H1 (cell line): ENCODE results near the gene NARS2. TPM values are rescaled to one million over a fixed set of nuclear protein-coding genes. Genes with fewer than 3 reads are reported as not detected.

ENCODE experiments used
- CTCF ChIA-PET: fragments of 300-600 bp; sonication (Branson Sonifier 250); formaldehyde crosslinking; loops from one replicate; lab custom pipeline; 2021; ENCODE audit not compliant: partially characterized antibody; lab: Charles Lee
- POLR2A ChIA-PET: fragments of 300-600 bp; sonication (Branson Sonifier 250); formaldehyde crosslinking; loops from one replicate; lab custom pipeline; 2021; ENCODE audit warnings: inconsistent platforms; ENCODE audit not compliant: partially characterized antibody; lab: Charles Lee
- DNase-seq, 2 experiments: peaks; one replicate each; pipeline versions ENCODE4 v3.0.0 to v3.0.0-alpha.2; 2010 to 2022; ENCODE audit warnings: low spot score in 2 of 2, low read depth in 1 of 2, mixed read lengths in 1 of 2
- FAIRE-seq: peaks from 2 replicates; lab custom pipeline; 2011; peaks lifted over from hg19 to GRCh38; lab: Jason Lieb, UNC
- H2AFZ ChIP-seq: 2 replicates; pipeline ENCODE4 v1.8.1; 2012; ENCODE audit warnings: low read length, inconsistent platforms
- H2AK5ac ChIP-seq: 2 replicates; pipeline ENCODE4 v1.6.1; 2013; ENCODE audit warnings: low read depth, low read length
- H2BK120ac ChIP-seq: replicated peaks from 2 replicates; pipeline ENCODE3; 2013; ENCODE audit warnings: low read depth, low read length, inconsistent platforms
- H2BK12ac ChIP-seq: 2 replicates; pipeline ENCODE4 v1.6.1; 2013; ENCODE audit warnings: low read depth, low read length
- H2BK15ac ChIP-seq: 2 replicates; pipeline ENCODE4 v1.6.1; 2013; ENCODE audit warnings: low read length
- H2BK20ac ChIP-seq: 2 replicates; pipeline ENCODE4 v1.6.1; 2013; ENCODE audit warnings: low read length
- H2BK5ac ChIP-seq: 2 replicates; pipeline ENCODE4 v1.6.1; 2013; ENCODE audit warnings: low read depth, low read length
- H3K14ac ChIP-seq: 2 replicates; pipeline ENCODE4 v1.6.1; 2013; ENCODE audit warnings: inconsistent platforms; ENCODE audit not compliant: insufficient read length
- H3K18ac ChIP-seq: 2 replicates; pipeline ENCODE4 v1.6.1; 2013; ENCODE audit warnings: low read length; ENCODE audit errors: extremely low read depth
- H3K23ac ChIP-seq: 2 replicates; pipeline ENCODE4 v1.6.1; 2013; ENCODE audit warnings: inconsistent platforms; ENCODE audit not compliant: insufficient read length
- H3K23me2 ChIP-seq: 2 replicates; pipeline ENCODE4 v1.6.1; 2013; ENCODE audit warnings: low read depth, low read length
- H3K27ac ChIP-seq: 2 replicates; pipeline ENCODE4 v1.6.1; 2011; ENCODE audit warnings: low read depth, low read length, inconsistent platforms
- H3K27me3 ChIP-seq, 4 experiments: replicated peaks in 1 of 4; 1 replicate in 1 of 4; 2 replicates in 3 of 4; pipeline versions ENCODE4 v1.6.1 to v1.8.1; 2011 to 2013; ENCODE audit warnings: low read length in 3 of 4, mild to moderate bottlenecking in 3 of 4, inconsistent platforms in 2 of 4, mixed read lengths in 2 of 4, moderate library complexity in 1 of 4; ENCODE audit not compliant: control insufficient read depth in 3 of 4, insufficient read depth in 3 of 4; ENCODE audit errors: extremely low read depth in 1 of 4
- H3K36me3 ChIP-seq, 4 experiments: 2 replicates each; pipeline versions ENCODE4 v1.6.1 to v1.8.1; 2011 to 2013; ENCODE audit warnings: mild to moderate bottlenecking in 4 of 4, low read length in 3 of 4, moderate library complexity in 2 of 4, control low read depth in 1 of 4, inconsistent platforms in 1 of 4; ENCODE audit not compliant: insufficient read depth in 4 of 4, control insufficient read depth in 2 of 4
- H3K4ac ChIP-seq: replicated peaks from 2 replicates; pipeline ENCODE3; 2013; ENCODE audit warnings: low read length, low read depth, mixed read lengths, inconsistent platforms; ENCODE audit not compliant: insufficient read length
- H3K4me1 ChIP-seq, 4 experiments: replicated peaks in 1 of 4; 1 replicate in 1 of 4; 2 replicates in 3 of 4; pipeline versions ENCODE4 v1.6.1 to v1.8.1; 2011 to 2013; ENCODE audit warnings: low read length in 3 of 4, inconsistent platforms in 2 of 4, mixed read lengths in 1 of 4; ENCODE audit not compliant: insufficient read depth in 4 of 4, control insufficient read depth in 3 of 4
- H3K4me2 ChIP-seq, 2 experiments: 2 replicates each; pipeline versions ENCODE4 v1.6.1 to v1.8.1; 2011 to 2013; ENCODE audit warnings: low read depth in 2 of 2, low read length in 2 of 2, control low read depth in 1 of 2, inconsistent platforms in 1 of 2, mild to moderate bottlenecking in 1 of 2; ENCODE audit not compliant: insufficient read depth in 1 of 2
- H3K4me3 ChIP-seq, 4 experiments: fragments of 200-600, 300-600 bp in 1 of 4; sonication (generic), shearing (Covaris generic), sonication (Bioruptor Twin) in 1 of 4; 2 replicates each; pipeline versions ENCODE4 v1.5.1 to v1.8.1; 2011 to 2016; ENCODE audit warnings: low read length in 4 of 4, low read depth in 3 of 4, control low read depth in 2 of 4, inconsistent platforms in 2 of 4, mild to moderate bottlenecking in 2 of 4, mixed read lengths in 1 of 4, moderate library complexity in 1 of 4; ENCODE audit not compliant: insufficient read depth in 2 of 4; ENCODE audit errors: extremely low read depth in 1 of 4
- H3K56ac ChIP-seq: replicated peaks from 2 replicates; pipeline ENCODE3; 2013; ENCODE audit warnings: low read depth, mild to moderate bottlenecking, mixed read lengths, low read length, inconsistent platforms; ENCODE audit not compliant: insufficient read length
- H3K79me1 ChIP-seq: 2 replicates; pipeline ENCODE4 v1.6.1; 2013; ENCODE audit warnings: low read depth, low read length, control low read depth
- H3K79me2 ChIP-seq, 2 experiments: 2 replicates each; pipeline versions ENCODE4 v1.6.1 to v1.8.1; 2012 to 2013; ENCODE audit warnings: low read length in 2 of 2, mild to moderate bottlenecking in 2 of 2, inconsistent platforms in 1 of 2; ENCODE audit not compliant: insufficient read depth in 2 of 2, control insufficient read depth in 1 of 2
- H3K9ac ChIP-seq, 4 experiments: replicated peaks in 1 of 4; 1 replicate in 1 of 4; 2 replicates in 3 of 4; pipeline versions ENCODE4 v1.6.1 to v1.8.1; 2011 to 2013; ENCODE audit warnings: low read depth in 3 of 4, low read length in 3 of 4, control low read depth in 2 of 4, mild to moderate bottlenecking in 2 of 4, moderate library complexity in 2 of 4, inconsistent platforms in 1 of 4; ENCODE audit errors: extremely low read depth in 1 of 4
- H3K9me3 ChIP-seq, 2 experiments: 2 replicates each; pipeline versions ENCODE4 v1.6.1 to v1.8.1; 2012 to 2013; ENCODE audit warnings: mild to moderate bottlenecking in 2 of 2, moderate library complexity in 2 of 2, control low read depth in 1 of 2, inconsistent platforms in 1 of 2, low read depth in 1 of 2, low read length in 1 of 2, mixed read lengths in 1 of 2; ENCODE audit not compliant: insufficient read depth in 2 of 2
- H4K20me1 ChIP-seq, 2 experiments: replicated peaks in 1 of 2; 2 replicates each; pipeline versions ENCODE3 to v1.8.1; 2011 to 2013; ENCODE audit warnings: inconsistent platforms in 2 of 2, low read length in 2 of 2, mild to moderate bottlenecking in 1 of 2; ENCODE audit not compliant: insufficient read depth in 2 of 2, control insufficient read depth in 1 of 2
- H4K5ac ChIP-seq: 2 replicates; pipeline ENCODE4 v1.6.1; 2013; ENCODE audit warnings: low read length, low read depth, mixed read lengths, inconsistent platforms; ENCODE audit not compliant: insufficient read length
- H4K8ac ChIP-seq: 2 replicates; pipeline ENCODE4 v1.8.0; 2013; ENCODE audit warnings: mild to moderate bottlenecking, moderate library complexity, low read length, inconsistent platforms; ENCODE audit not compliant: insufficient read depth; ENCODE audit errors: extremely low read depth
- H4K91ac ChIP-seq: replicated peaks from 2 replicates; pipeline ENCODE3; 2013; ENCODE audit warnings: low read length, mixed read lengths, inconsistent platforms; ENCODE audit not compliant: insufficient read length
- CEBPB ChIP-seq: IDR thresholded peaks from 2 replicates; pipeline ENCODE4 v1.6.1; 2012; ENCODE audit warnings: low read depth, low read length
- FOSL1 ChIP-seq: IDR thresholded peaks from 2 replicates; pipeline ENCODE4 v1.6.1; 2011; ENCODE audit warnings: mild to moderate bottlenecking, low read depth, low read length, moderate library complexity; ENCODE audit not compliant: insufficient read depth
- HDAC2 ChIP-seq, 2 experiments: fragments of 300-600 bp in 1 of 2; sonication (generic) in 1 of 2; IDR thresholded peaks; 2 replicates each; pipeline ENCODE4 v1.6.1; 2011 to 2012; ENCODE audit warnings: low read depth in 2 of 2, low read length in 2 of 2, mild to moderate bottlenecking in 2 of 2, moderate library complexity in 2 of 2, borderline replicate concordance in 1 of 2, inconsistent platforms in 1 of 2
- POLR2AphosphoS5 ChIP-seq: IDR thresholded peaks from 2 replicates; pipeline ENCODE4 v1.6.1; 2011; ENCODE audit warnings: low read depth, low read length
- RFX5 ChIP-seq: IDR thresholded peaks from 2 replicates; pipeline ENCODE4 v1.6.1; 2011; ENCODE audit warnings: low read depth, low read length, improper control_type of control experiment, borderline replicate concordance
- RNF2 ChIP-seq: fragments of 200-900, 300-1000 bp; sonication (generic); IDR thresholded peaks from 2 replicates; pipeline ENCODE4 v1.7.1; 2016; ENCODE audit warnings: borderline replicate concordance, low read depth, mild to moderate bottlenecking, antibody characterized with exemption, low read length; ENCODE audit not compliant: poor library complexity, severe bottlenecking; ENCODE audit errors: missing control alignments
- SP1 ChIP-seq: IDR thresholded peaks from 2 replicates; pipeline ENCODE4 v1.6.1; 2011; ENCODE audit warnings: low read depth, low read length
- SP4 ChIP-seq: IDR thresholded peaks from 2 replicates; pipeline ENCODE4 v1.6.1; 2012; ENCODE audit warnings: low read length, inconsistent platforms
- SRF ChIP-seq: IDR thresholded peaks from 2 replicates; pipeline ENCODE4 v1.6.1; 2011; ENCODE audit warnings: mild to moderate bottlenecking, low read depth, low read length, moderate library complexity
- TCF12 ChIP-seq: IDR thresholded peaks from 2 replicates; pipeline ENCODE4 v1.6.1; 2011; ENCODE audit warnings: low read depth, mild to moderate bottlenecking, low read length
- ZNF274 ChIP-seq: IDR thresholded peaks from 2 replicates; pipeline ENCODE4 v1.7.0; 2012; ENCODE audit warnings: low read length, borderline replicate concordance; ENCODE audit errors: extremely low read depth
- WGBS, 2 experiments: shearing (Covaris generic) in 1 of 2; methylation state at CpG; one replicate each; pipeline versions ENCODE4 v1.1.6 to v1.1.7; 2013 to 2015; ENCODE audit warnings: low lambda C conversion rate in 2 of 2, mixed read lengths in 2 of 2, inconsistent platforms in 1 of 2, low coverage in 1 of 2, missing lambda C conversion rate in 1 of 2; ENCODE audit not compliant: insufficient replicate concordance in 2 of 2, insufficient coverage in 1 of 2, insufficient read length in 1 of 2; ENCODE audit errors: extremely low coverage in 1 of 2, missing lambda C conversion rate in 1 of 2; 5-methylcytosine and 5-hydroxymethylcytosine counted together
- polyA plus RNA-seq, 7 experiments: library from polyadenylated mRNA; depleted of rRNA in 3 of 7; stranded (reverse) in 5 of 7; unstranded in 2 of 7; fragments of >200 nt in 5 of 7; fragments of 200-250 nt in 2 of 7; gene quantifications; 1 replicate in 5 of 7; 2 replicates in 1 of 7; 4 replicates in 1 of 7; pipeline versions ENCODE4 v1.2.1 to v1.2.3, GENCODE V29; 2011 to 2013; ENCODE audit warnings: missing spikeins in 2 of 7, mixed read lengths in 2 of 7
- total RNA-seq: library from RNA; stranded (reverse); fragmentation: NEBNext Ultra II Directional; extraction: Animal tissue kit (Norgen Biotek cat#: 25700); gene quantifications from 2 replicates; pipeline ENCODE4 v1.2.1, GENCODE V29; 2021
- TF ChIP-seq, protein P1 (sequence below): IDR thresholded peaks from 2 replicates; pipeline ENCODE4 v1.6.1; 2012; ENCODE audit warnings: inconsistent platforms

Gene NARS2
- total and polyA plus RNA-seq, 2 of the 8 experiments (the other 6 are each of a cell fraction or from before 2014, with no cell fraction given), result 26.2 to 51.6 TPM

DNA sequence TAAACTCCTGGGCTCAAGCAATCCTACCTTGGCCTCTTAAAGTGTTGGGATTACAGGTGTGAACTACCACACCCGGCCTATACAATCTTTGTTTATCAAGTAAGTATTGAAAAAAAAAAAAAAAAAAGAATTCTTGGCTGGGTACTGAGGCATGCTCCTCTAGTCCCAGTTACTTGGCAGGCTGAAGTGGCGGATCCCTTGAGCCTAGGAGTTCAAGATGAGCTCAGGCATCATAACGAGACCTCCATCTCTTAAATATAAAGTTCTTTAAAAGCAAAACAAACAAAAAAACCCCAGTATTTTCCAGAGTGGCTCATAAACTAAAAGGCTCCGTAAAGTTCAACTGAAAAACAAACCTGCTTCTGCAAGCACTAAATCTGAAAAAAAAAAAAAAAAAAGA is 106.7 kb downstream of the NARS2 start:
- no peak overlapping the region for H3K27ac ChIP-seq
- H3K14ac ChIP-seq, result no peak overlapping the region
- FAIRE-seq (no peak), DNase-seq (no peak)
- no peaks in the 10 kb centered on the region for H3K23me2 ChIP-seq
- no peak overlapping the region for H2AK5ac ChIP-seq
- H3K23ac ChIP-seq, result no peak overlapping the region
- no peaks in the 10 kb centered on the region for H3K27me3 ChIP-seq
- 95% methylated on average over 4 of the region's 4 CpGs; no CpG with 5 or more reads in 1 of the 2 experiments for WGBS, 2 experiments
- H3K4me3 ChIP-seq, result no peak overlapping the region
- no peak overlapping the region for H3K9ac ChIP-seq
- no peak overlapping the region for H3K4me2 ChIP-seq
- no peaks in the 10 kb centered on the region for H3K79me1 ChIP-seq
- no peaks in the 10 kb centered on the region for H3K4me1 ChIP-seq
- no peak overlapping the region for H4K91ac ChIP-seq
- H4K8ac ChIP-seq, result no peak overlapping the region
- H3K36me3 ChIP-seq, result peaks cover 0 to 29% (median 10%) of the 10 kb centered on the region in 4 experiments; a peak in 5 of 8 replicates
- no peak overlapping the region for H2BK5ac ChIP-seq
- no peaks in the 10 kb centered on the region for H3K79me2 ChIP-seq
- H2BK15ac ChIP-seq, result no peak overlapping the region
- H3K4ac ChIP-seq, result no peak overlapping the region
- POLR2A ChIA-PET, result no interaction called here
- no peak overlapping the region for H2BK20ac ChIP-seq
- no peak overlapping the region for H3K18ac ChIP-seq
- no peak overlapping the region for H2BK120ac ChIP-seq
- H2BK12ac ChIP-seq, result no peak overlapping the region
- no peaks in the 10 kb centered on the region; a peak in 1 of 4 replicates for H3K9me3 ChIP-seq
- H2AFZ ChIP-seq, result no peak overlapping the region
- no peaks in the 10 kb centered on the region for H4K20me1 ChIP-seq
- TF ChIP-seq POLR2AphosphoS5, result no peak
- TF ChIP-seq, protein P1, sequence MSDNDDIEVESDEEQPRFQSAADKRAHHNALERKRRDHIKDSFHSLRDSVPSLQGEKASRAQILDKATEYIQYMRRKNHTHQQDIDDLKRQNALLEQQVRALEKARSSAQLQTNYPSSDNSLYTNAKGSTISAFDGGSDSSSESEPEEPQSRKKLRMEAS, result no peak
- TF ChIP-seq RFX5, result no peak
- no peak for TF ChIP-seq TCF12
- no peak for TF ChIP-seq CEBPB
- TF ChIP-seq SP4, result no peak
- no peak for TF ChIP-seq SP1
- TF ChIP-seq FOSL1, result no peak
- TF ChIP-seq SRF, result no peak
- TF ChIP-seq HDAC2 (IDR thresholded peaks at IDR 0.05; ENCODE audit: borderline replicate concordance in 1 of 2, low read depth in 2 of 2, low read length in 2 of 2), result no peak
- no peak for TF ChIP-seq RNF2
- TF ChIP-seq ZNF274, result no peak
- TF ChIP-seq, all 59 proteins: peak for 0
- Histone ChIP-seq H3K56ac (no peak overlapping the region), H4K5ac (no peak overlapping the region)
- CTCF ChIA-PET, result no interaction called here
